NCI-H1417 (cell line): Measurements from ENCODE around the gene ABLIM2.
A peak's percentile ranks its signal among the peaks of the same experiment; 100 is the strongest.
"Not testable (repeated sequence)": the region's sequence is repeated elsewhere in the genome, so short reads cannot be mapped to it uniquely, and the experiment has no call there.

Source experiments
- DNase-seq, 3 experiments: peaks; one replicate each; lab custom pipeline; 2025; lab: John Stamatoyannopoulos, UW

ABLIM2 gene

DNA sequence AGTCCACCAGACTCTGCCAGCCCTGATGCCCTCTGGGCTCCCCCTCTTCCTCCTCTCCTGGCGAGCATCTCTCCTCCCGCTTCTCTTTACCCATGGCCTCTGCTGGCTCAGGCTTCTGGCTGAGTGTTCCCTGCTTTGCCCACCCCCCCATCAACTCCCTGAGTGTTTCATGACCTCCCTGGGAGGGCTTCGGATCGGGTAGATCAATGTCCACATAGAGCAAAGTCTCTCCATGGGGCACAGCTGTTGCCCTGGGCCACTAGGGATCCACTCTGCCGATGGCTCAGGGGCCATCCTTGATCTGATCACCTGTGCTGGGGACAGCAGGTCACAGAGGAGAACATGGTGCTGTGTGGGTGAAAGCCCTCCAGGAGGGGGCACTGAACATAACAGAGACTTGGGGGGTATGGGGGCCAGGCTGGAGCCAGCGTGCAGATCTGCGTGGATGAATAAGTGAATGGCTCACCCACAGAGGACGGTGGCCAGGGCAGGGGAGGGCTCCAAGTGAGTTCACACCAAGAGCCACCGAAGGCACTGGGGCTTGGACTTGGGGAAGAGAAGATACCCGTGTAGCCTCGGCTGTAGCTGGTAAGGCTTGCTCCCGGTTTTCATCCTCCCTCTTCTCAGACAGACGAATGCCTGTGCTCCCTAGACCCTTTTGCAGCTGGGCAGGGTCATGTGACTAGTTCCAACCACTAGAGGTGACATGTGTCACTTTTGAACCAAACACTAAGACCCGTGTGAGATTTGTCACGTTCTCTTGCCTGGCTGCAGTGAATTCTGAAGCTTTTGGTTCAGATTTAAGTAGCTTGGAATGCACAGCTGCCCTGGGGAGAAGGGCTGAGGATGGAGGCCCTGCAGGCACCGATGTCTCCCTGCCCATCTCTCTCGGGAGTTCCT lies 195.8 kb downstream of the ABLIM2 start:
- DNase-seq = no peak

DNA sequence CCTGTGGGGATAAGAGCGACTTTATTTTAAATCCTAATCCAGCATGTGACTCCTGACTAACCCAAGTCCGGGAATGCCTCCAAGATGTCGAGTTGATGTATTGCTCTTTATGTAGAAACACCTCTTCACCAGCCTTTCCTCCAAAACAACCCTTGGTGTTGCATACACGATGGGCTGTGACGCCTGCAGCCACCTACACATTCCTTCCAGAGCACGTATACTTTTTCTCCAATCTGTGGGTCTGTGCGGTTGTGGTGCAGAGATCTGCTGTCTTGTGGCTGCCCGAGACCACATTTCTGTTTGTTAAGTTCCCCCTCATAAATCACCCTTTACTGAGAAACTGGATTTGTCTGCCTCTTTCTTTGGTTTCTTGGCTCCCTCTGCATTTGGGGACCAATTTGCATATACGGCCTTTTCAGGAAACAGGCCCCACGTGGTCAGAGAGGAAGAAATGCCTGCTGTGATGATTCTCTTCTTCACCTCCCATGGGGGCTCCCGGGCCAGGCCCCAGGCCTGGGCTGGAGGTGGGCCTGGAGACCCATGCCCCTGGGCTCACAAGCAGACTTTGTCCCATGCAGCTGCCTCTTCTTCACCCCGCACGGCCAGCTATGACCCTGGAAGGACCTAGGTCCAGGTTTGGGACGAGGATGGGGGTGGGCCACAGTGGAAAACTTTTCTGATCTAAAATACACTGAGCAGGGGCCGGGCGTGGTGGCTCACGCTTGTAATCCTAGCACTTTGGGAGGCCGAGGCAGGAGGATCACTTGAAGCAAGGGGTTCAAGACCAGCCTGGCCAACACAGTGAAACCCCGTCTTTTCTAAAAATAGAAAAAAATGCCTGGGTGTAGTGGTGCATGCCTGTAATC lies 197.6 kb downstream of the ABLIM2 start:
- peak in 1 of 3 experiments; percentile 45 for DNase-seq

DNA sequence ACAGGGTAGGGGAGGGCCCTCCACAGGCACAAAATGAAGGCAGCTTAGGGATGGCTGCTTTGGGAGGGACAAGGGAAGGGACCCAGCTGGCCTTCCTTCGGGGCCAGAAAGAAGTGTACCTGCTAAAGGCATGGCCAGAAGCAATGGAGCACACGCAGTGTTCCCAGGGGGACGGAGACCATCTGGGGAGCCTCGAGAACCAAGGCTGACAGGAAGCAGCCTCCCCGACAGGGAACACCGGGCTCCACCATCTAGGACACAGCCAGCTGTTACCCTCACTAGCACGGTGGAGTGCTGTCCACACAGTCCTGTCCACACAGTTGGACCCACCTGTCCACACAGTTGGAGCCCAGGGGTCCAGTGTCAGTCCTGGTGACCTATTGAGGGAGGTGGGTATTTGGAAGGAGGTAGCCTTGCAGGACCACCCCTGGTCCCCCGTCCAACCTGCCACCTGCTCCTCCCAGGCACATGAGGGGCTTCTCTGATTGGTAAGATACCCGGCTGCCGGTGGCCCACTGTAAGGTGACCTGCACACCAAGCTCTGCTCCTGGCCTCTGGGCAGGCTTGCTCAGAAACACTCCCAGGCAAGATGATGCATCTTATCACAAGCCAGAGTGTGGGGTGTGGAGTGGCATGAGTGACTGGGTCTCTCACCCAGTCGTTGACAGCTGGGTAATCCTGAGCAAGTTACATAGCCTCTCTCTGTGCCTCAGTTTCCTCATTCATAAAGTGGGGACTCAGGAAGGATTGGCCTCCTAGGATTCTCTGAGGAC lies 198.4 kb downstream of the ABLIM2 start:
- no peak for DNase-seq

DNA sequence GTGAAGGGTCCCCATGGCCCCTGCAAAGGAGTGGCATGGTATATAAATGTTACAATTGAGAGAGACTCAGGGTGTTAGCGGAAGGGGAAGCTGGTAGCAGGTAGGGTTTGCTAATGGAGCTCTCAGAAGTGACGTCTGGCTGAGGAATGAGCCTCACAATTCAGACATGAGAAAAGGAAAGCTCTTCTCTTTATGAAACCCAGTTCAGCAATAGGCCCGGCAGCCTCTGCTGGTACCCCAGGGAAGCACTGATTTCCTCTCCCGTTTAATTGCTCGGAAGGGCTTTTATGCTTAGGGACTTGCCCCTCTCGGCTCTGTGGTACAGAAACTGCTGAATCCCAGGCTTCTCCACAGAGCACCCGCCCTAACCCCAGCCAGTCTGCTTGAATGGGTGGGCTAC lies 199.5 kb downstream of the ABLIM2 start:
- no peak for DNase-seq

DNA sequence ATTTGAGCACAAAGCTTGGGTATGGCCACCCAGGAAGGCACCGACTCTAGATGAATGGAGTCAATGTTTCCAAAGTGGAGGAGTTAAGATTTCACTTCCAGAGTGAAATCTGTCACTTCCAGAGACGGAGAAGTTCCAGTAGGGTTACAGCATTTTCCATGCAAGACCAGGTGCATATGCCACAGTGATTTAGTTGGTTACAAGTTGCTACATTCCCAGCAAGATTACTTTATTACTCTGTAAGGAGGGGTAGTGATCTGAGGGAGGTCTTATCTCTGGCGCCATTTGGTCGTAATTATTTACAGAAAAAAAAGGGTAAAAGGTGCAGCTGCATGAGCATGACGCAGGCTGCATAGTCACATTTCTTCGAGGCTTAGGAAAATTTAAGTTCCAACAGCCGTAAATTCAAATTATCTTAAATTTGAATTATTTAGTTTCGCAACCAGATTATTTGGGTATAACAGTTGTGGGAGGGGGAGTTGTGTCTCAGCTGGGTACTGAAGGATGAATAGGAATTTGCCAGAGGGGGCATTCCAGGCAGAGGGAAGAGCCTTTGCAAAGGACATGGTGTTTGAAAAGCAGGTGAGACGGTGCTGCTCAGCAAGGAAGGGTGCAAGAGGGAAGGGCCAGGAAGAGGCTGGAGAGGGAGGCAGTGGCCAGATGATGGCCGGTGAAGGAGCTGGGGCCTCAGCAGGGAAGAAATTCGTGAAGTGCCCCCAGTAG lies 201.5 kb downstream of the ABLIM2 start:
- DNase-seq = no peak

DNA sequence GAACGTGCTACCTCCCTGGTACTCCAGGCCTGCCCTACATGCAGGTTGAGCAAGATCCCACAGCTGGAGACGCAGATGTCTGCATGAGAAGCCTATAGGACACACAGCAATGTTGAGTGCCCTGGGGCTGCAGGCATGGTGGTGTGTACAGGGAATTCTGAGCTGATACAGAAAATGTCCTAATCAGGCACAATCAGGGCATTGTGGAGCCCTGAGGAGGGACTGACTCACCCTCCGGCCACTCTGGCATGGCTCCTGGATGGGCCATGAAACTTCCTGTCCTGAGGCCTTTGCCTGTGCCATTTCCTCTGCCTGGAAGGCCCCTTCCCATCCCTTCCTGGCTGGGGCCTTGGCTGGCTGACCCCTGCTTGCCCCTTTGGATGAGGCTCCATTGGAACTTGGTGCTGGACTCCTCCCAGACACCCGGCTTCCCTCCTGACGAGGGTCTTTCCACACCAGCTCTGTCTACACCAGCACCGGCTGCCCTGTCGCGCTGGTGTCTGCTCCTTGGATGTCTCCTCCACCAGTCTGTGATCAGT lies 202.3 kb downstream of the ABLIM2 start:
- DNase-seq = no peak

DNA sequence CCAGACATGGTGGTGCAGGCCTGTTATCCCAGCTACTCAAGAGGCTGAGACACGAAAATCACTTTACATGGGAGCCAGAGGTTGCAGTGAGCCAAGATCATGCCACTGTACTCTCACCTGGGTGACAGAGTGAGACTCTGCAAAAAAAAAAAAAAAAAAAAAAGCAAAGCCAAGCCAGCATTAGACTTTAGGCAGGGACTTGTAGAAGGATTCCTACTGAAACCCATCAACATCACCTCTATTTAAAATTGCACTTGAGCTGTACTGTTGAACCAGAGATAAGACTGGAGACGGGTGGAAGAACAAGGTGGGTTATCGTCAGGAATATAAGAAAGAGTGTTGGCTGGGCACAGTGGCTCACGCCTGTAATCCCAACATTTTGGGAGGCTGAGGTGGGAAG lies 203.2 kb downstream of the ABLIM2 start:
- no peak for DNase-seq

DNA sequence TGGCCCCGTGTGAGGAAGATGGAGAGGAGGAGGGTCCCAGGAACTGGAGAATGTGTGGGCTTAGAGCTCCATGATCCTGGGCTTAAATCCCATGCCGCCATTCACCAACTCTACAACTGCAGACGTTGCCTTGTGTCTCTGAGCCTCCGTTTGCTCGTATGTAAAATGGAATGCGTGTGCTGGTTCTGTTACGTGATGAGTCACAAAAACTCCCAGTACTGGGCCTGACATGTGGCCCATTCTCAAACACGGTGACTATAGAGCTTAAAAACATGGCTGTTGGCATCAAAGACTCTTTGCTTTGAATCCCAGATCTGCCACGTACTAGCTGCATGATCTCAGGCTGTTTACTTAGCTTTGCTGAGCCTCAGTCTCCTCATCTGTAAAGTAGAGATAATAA lies 206.0 kb downstream of the ABLIM2 start:
- no peak for DNase-seq

DNA sequence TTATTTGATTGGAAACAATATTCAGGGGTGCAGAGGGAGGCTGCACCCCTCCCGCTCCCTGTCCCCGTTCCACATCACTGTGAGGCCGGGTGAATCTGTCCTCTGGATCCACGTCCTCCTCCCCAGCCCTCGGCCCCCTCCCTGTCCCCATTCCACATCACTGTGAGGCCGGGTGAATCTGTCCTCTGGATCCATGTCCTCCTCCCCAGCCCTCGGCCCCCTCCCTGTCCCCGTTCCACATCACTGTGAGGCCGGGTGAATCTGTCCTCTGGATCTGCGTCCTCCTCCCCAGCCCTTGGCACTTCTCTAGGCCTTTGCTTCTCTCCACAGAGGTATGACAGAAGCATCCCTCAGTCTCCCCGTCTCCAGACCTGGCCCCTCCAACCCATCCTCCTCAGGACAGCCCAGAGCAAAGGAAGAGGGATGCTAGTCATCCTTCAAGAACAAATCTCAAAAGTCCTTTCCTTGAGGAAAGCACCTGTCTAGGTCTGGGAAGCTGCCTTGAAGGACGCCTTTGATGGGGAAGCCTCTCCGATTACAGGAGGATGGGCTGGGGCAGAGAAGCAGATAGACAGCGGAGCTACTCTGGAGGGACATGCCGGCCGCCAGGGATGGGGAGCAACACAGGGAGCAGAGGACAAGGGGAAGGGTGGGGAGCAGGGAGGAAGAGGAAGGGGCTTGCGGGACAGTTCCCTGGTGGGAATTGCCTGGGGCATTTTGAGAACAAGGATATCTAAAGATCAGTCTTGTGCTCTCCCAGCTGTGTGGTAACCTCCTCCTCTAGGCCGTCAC lies 208.1 kb downstream of the ABLIM2 start:
- no peak for DNase-seq

DNA sequence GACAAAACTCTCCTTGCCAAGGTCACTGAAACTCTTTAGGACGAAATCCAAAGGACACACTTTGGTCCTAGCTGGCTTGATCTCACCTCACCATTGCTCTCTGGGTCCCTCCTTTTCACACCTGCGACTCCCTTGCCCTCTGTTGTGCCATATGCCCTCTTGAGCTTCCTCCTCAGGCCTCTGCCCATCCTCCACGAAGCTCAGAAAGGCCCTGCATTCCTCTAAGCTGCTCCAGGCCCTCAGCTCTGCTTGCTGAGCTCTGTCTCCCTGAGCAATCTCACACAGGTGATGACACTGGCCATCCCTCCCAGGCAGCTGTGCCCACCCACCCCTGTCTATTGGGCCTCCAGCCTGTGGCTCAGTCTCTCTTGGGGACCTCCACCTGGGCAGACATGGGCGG lies 208.9 kb downstream of the ABLIM2 start:
- no peak for DNase-seq

DNA sequence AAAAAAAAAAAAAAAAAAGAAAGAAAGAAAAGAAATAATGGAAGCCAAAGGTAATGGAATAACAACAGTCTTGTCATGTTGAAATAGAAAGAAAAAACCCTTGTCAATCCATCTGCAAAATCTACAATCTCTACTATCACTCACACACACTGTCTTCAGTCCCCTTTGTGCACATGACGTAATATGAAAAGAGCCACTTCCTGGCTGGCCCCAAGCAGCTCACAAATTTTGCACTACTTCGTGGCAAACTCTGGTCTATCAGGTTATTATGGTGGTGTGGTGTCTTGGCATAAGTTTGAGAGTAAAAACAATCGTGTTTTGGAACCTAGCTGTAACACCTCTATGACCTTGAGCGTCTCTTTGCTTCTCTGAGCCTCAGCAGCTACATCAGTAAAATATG lies 210.7 kb downstream of the ABLIM2 start:
- DNase-seq = no peak

DNA sequence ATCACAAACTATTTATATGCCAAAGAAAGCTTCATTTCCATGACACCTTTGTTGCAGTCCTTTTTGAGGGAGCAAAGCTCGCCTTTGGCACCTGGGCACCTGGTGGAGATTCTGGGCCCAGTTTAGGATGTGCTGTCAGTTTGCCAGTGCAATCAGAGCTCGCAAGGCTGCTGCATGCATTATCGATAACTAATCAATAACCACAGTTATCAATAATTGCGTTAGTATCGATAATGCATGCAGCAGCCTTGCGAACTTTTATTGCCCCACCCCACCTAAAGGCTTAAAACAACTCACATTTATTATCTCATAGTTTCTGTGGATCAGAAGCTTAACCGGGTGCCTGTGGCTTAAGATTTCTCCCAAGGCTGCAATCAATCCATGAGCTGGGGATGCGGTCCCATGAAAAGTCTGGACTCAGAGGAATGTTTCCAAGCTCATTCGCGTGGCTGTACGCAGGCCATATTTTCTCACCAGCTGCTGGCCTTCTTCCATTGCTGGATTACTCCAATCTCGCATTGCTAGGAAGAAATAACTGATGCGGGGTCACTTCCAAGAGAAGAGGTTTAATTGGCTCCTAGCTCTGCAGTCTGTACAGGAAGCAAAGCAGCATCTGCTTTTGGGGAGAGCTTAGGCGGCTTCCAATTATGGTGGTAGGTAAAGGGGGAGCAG lies 212.8 kb downstream of the ABLIM2 start:
- no peak for DNase-seq

DNA sequence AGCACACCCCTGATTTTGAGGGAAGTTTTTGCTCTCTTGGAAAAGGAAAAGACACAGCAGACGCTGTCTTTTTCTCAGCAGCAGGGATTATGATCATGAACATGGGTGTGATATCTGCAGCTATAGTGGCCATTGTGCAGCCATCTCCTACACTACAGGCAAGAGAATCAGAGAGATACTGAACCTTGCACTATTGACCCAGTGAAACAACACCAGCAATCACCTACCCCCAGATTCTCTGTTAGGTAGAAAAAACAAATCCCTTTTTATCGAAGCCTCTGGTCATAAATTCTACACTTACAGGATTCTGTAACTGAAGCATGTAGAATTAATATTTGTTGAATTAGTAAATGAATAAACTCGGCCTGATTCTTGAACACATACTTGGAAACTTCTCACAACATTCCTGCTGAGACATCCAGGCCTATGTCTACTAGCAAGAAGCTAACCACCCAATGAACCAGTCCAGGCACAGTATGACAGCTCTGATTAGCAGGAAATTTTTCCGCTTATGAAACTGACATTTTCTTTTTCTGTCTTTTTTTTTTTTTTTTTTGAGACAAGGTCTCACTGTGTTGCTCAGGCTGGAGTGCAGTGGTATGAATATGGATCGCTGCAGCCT lies 213.9 kb downstream of the ABLIM2 start:
- DNase-seq = no peak

DNA sequence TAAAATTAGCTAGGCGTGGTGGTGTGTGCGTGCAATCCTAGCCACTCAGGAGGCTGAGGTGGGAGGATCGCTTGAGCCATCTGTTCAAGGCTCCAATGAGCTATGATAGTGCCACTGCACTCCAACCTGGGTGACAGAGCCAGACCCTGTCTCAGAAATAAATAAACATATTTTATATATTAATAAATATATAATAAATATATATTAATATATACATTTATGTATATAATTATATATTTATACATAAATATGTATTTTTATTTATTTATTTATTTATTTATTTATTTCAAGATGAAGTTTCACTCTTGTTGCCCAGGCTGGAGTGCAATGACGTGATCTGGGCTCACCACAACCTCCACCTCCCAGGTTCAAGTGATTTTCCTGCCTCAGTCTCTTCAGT lies 214.9 kb downstream of the ABLIM2 start:
- DNase-seq = not testable (repeated sequence)

DNA sequence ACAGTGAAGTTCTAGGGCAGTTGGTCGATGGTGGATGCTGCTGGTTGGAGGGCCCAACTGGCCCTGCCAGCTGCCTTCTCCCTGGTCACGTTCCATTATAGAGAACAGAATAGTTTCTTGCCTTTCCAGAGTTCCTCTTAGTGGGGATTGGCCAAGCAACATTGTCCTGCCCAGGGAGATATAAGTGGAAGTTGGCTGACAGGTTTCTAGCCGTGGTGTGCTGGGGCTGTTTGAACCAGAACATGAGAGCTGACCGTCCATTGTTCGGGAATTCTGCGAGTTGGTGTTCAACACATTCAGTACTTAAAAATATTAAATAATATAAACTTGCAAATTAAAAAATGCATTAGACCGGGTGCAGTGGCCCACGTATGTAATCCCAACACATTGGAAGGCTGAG lies 215.4 kb downstream of the ABLIM2 start:
- DNase-seq = no peak

DNA sequence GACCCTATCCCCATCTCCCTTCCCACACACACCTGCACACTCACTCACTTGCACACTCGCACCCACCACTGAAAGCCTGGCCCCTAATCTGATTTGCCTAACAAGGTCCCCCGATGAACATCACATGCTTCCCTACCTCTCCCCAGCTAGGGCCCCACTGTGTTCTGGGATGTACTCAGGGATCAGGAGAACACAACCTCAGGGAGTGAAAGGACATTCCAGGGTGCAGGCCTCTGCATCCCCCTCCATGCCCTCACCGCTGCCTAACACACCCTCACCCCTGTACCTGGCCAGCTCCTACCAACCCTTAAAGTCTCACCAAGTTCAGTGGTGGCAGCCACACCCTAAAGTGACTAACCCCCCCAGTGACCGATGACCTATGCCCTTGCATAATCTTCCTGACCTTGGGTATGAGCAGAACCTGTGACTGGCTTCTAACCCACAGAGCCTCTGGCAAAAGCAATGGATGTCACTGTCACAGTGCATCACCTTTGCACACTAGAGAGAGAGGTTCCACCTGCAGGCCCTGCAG lies 216.6 kb downstream of the ABLIM2 start:
- no peak for DNase-seq

DNA sequence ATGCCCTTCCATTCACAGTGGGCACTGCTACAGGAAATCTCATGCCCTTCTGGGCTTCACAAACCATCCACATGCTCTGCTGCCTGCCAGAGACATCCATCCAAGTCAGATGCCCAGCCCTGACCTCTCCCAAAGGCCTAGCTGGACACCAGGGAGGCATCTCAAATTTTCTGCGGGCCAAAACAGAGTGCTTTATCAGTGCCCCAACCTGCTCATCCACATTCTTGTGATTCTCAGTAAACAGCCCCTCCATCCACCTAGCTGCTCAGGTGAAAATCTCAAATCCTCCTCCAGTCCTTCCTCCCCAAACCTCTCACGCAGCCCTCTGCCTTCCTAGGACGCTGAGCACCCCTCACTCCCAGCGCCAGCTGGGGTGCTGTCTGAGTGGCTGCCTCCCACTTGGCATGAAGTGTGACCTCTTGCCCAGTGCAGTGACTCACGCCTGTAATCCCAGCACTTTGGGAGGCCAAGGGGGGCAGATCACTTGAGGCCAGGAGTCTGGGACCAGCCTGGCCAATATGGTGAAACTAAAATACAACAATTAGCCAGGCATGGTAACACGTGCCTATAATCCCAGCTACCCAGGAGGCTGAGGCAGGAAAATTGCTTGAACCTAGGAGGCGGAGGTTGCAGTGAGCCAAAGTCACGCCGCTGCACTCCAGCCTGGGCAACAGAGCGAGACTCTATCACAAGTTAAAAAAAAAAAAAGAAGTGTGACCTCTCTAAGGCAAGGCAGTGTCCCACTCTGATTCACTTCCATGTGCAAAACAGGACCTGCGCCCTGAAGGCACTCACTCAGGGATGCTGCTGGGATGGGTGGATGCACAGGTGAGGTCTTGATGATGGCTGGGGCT lies 217.3 kb downstream of the ABLIM2 start:
- DNase-seq = no peak
